Tibial artery (tissue), 4 donors: ENCODE results near the gene ZMIZ2.
A peak's percentile ranks its signal among the peaks of the same experiment; 100 is the strongest.
"Not testable (repeated sequence)": the region's sequence is repeated elsewhere in the genome, so short reads cannot be mapped to it uniquely, and the experiment has no call there.

ENCODE experiments used
- DNase-seq, 2 donors: peaks; one replicate each; pipeline ENCODE4 v3.0.0-alpha.2; 2019
- H3K27ac ChIP-seq, 2 donors: fragments of 200-600 bp; sonication (generic) in 1 of 2; 1 replicate in 1 of 2; 2 replicates in 1 of 2; pipeline ENCODE4 v1.5.1; 2018 to 2019; ENCODE audit warnings: mild to moderate bottlenecking in 1 of 2
- H3K27me3 ChIP-seq, 2 donors: fragments of 200-600 bp; sonication (generic) in 1 of 2; one replicate each; pipeline versions ENCODE4 v1.5.1 to v1.6.0; 2016 to 2019
- H3K36me3 ChIP-seq, 3 donors: fragments of 200-600 bp; sonication (generic) in 2 of 3; one replicate each; pipeline ENCODE4 v1.5.1; 2016 to 2019; ENCODE audit warnings: mild to moderate bottlenecking in 2 of 3
- H3K4me1 ChIP-seq, 4 donors: fragments of 200-600 bp; sonication (generic) in 2 of 4; 1 replicate in 3 of 4; 2 replicates in 1 of 4; pipeline ENCODE4 v1.5.1; 2016 to 2019
- H3K4me3 ChIP-seq, 2 donors: fragments of 200-600 bp; sonication (generic) in 1 of 2; 1 replicate in 1 of 2; 2 replicates in 1 of 2; pipeline ENCODE4 v1.5.1; 2018 to 2019; ENCODE audit warnings: mild to moderate bottlenecking in 2 of 2
- H3K9me3 ChIP-seq, 3 donors: fragments of 200-600 bp; sonication (generic) in 1 of 3; one replicate each; pipeline ENCODE4 v1.5.1; 2016 to 2019
- intact Hi-C: fragments of 100-400 bp; cut with DNase I; formaldehyde crosslinking; loops from one replicate; pipeline ENCODE4 v1.15.0; 2023; ENCODE audit warnings: low total_unique reads
- TF ChIP-seq, protein P1 (sequence below), 2 experiments: fragments of 200-600 bp in 1 of 2; fragments of 450-650 bp in 1 of 2; IDR thresholded peaks; one replicate each; pipeline ENCODE4 v1.5.1; 2017 to 2019; ENCODE audit warnings: antibody characterized with exemption in 2 of 2, mild to moderate bottlenecking in 1 of 2, moderate library complexity in 1 of 2

ZMIZ2 gene

DNA sequence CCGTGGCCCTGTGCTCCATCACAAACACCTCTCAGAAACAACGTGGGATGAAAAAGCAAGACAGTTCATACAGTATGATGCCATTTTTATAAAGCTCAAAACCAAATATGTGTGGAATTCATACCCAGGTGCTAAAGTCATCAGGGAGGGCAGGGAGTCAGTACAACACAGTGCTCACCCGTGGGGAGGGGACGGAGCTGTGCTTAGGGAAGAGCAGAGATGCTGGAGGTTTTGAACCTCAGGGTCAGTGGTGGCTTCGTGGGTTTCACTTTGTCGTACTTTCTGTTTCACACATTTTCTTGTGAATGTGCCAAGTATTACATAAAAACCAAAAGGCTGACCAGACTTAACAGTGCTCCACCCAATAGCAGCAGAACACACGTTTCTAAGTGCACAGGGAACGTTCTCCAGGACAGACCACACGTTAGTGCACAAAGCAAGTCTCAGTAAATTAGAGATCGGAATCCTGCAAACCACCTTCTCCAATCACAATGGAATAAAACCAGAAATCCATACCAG, 21.2 kb downstream of the ZMIZ2 start:
- intact Hi-C loops: no loop called here

DNA sequence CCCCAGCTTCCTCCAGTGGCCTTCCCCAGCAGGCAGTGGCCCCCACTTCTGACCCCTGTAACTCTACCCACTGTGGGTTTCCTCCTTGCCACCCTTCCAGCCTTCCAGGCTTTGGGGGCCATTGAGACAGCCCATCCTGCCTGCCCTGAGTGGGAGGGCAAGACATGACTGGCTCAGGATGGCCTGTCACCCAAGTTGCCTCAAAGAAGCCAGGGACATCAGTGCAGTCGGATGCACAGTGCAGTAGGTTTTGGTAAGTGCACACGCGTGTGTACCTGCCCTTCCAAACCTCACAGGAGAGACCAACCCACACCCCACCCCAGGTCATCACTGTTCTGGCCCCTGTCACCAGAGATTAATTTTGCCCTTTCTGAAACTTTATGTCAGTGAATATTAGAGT, 22.7 kb downstream of the ZMIZ2 start:
- TF ChIP-seq, protein P1, sequence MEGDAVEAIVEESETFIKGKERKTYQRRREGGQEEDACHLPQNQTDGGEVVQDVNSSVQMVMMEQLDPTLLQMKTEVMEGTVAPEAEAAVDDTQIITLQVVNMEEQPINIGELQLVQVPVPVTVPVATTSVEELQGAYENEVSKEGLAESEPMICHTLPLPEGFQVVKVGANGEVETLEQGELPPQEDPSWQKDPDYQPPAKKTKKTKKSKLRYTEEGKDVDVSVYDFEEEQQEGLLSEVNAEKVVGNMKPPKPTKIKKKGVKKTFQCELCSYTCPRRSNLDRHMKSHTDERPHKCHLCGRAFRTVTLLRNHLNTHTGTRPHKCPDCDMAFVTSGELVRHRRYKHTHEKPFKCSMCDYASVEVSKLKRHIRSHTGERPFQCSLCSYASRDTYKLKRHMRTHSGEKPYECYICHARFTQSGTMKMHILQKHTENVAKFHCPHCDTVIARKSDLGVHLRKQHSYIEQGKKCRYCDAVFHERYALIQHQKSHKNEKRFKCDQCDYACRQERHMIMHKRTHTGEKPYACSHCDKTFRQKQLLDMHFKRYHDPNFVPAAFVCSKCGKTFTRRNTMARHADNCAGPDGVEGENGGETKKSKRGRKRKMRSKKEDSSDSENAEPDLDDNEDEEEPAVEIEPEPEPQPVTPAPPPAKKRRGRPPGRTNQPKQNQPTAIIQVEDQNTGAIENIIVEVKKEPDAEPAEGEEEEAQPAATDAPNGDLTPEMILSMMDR (IDR thresholded peaks at IDR 0.05): no peak
- Histone ChIP-seq H3K27ac (no peak overlapping the region), H3K4me3 (no peak overlapping the region), H3K4me1 (peaks cover 0 to 38% (median 32%) of the 10 kb centered on the region in 4 donors), H3K27me3 (peaks cover 0 to 10% of the 10 kb centered on the region in 2 donors), H3K36me3 (peaks cover under 1 to 17% (median 10%) of the 10 kb centered on the region in 3 donors), H3K9me3 (no peaks in the 10 kb centered on the region)
- intact Hi-C loops: no loop called here
- no peak for DNase-seq

More for the DNA sequence above, 21.2 kb downstream of the ZMIZ2 start:
- Histone ChIP-seq H3K4me1 (peaks cover 0 to 38% (median 32%) of the 10 kb centered on the region in 4 donors), H3K36me3 (peaks cover 14 to 32% (median 26%) of the 10 kb centered on the region in 3 donors), H3K27me3 (no peaks in the 10 kb centered on the region), H3K9me3 (no peaks in the 10 kb centered on the region), H3K27ac (peak overlapping the region; percentile 56 to 73), H3K4me3 (peak overlapping the region in 1 of 2 donors; percentile 35)
- no peak for DNase-seq
- TF ChIP-seq, protein P1 (IDR thresholded peaks at IDR 0.05): no peak

DNA sequence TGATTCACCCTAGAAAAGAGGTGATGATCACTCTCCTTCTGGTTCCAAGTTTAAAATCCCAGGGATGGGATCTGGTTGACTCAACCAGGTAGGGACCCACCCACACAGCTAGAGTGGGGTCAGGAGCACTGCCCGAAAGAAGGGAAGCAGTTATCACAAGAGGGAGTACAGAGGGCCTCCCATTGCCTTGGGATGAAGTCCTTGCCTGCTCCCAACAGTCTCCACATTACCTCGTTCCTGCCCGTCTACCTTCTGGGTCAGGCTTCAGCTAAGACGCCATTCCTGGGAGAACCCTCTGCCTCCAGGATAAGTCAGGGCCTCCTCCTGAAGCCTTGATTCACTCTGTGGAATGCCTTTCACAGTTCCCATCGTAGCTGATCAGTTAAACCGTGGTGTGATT, 23.8 kb downstream of the ZMIZ2 start:
- no peak for DNase-seq
- peaks cover 0 to 13% of the 10 kb centered on the region in 2 donors for H3K27me3 ChIP-seq
- no peak overlapping the region for H3K4me3 ChIP-seq
- H3K4me1 ChIP-seq: peaks cover 0 to 35% (median 32%) of the 10 kb centered on the region in 4 donors
- intact Hi-C loops: no loop called here
- H3K9me3 ChIP-seq: no peaks in the 10 kb centered on the region
- H3K27ac ChIP-seq: no peak overlapping the region
- TF ChIP-seq, protein P1 (IDR thresholded peaks at IDR 0.05): no peak
- peaks cover 0 to 6% (median 6%) of the 10 kb centered on the region in 3 donors for H3K36me3 ChIP-seq

DNA sequence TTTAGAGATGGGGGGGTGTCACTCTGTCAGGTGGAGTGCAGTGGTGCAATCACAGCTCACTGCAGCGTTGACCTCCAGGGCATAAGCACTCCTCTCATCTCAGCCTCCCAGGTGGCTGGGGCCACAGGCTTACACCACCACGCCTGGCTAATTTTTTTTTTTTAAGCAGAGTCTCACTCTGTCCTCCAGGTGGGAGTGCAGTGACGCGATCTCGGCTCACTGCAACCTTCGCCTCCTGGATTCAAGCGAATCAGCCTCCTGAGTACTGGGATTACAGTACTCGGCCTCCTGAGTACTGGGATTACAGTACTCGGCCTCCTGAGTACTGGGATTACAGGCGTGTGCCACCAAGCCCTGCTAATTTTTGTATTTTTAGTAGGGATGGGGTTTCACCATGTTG, 24.2 kb downstream of the ZMIZ2 start:
- Histone ChIP-seq H3K36me3 (peaks cover 0 to 2% (median 1%) of the 10 kb centered on the region in 3 donors), H3K4me3 (no peak overlapping the region), H3K4me1 (peaks cover 0 to 31% (median 28%) of the 10 kb centered on the region in 4 donors), H3K9me3 (no peaks in the 10 kb centered on the region), H3K27me3 (peaks cover 0 to 13% of the 10 kb centered on the region in 2 donors), H3K27ac (no peak overlapping the region)
- TF ChIP-seq, protein P1 (IDR thresholded peaks at IDR 0.05): no peak
- intact Hi-C loops: no loop called here
- no peak for DNase-seq

DNA sequence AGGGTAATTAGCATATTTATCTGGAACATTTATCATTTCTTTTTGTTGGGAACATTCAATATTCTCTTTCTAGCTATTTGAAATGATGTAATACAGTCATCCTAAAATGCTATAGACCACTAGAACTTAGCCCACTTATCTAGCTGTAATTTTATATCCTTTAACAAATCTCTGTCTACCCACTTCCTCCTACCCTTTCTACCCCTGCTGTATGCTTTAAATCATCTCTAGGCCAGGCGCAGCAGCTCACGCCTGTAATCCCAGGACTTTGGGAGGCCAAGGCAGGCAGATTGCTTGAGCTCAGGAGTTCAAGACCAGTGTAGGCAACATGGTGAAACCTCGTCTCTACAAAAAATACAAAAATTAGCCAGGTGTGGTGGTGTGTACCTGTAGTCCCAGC, 25.8 kb downstream of the ZMIZ2 start:
- intact Hi-C loops: not testable (repeated sequence)

DNA sequence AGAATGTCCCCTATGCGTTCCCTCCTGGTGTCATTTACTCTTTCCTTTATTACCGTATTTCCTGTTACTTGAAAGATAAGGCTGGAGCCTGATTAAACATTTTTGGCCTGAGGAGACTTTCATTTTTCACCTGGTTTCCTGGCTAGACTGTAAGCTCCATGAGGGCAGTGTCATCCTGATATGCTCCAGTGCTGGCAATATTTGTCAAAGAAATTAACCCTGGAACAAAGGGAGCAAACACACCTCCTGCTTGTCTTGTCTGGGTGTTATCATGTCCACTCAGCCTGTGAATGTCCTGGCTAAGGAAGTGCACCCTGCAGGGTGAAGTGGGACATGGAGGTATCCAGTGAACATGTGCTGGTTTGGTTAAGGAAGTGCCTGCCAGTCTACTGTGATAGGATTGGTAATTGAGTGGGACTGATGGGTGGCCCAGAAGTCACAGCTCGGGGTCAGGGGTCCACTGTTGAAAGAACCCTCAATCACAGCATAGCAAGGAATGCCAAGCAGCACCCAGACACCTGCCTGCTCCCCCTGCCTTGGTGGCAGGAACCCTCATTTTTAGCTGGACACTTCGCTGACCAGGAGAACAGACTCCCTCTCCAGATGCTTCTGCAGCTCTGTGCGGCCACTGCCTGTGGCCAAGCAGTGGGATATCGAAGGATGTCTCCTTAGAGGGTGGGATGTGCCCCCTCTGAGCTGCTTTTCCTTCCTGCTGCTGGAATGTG, 26.9 kb downstream of the ZMIZ2 start:
- Histone ChIP-seq H3K4me3 (no peak overlapping the region), H3K27me3 (peaks cover 0 to 13% of the 10 kb centered on the region in 2 donors), H3K36me3 (no peaks in the 10 kb centered on the region), H3K27ac (no peak overlapping the region), H3K9me3 (no peaks in the 10 kb centered on the region), H3K4me1 (peaks cover 0 to 4% (median 2%) of the 10 kb centered on the region in 4 donors)
- TF ChIP-seq, protein P1 (IDR thresholded peaks at IDR 0.05): no peak
- no peak for DNase-seq
- intact Hi-C loops: no loop called here

More for the DNA sequence above, 25.8 kb downstream of the ZMIZ2 start:
- DNase-seq, H3K4me3 ChIP-seq, H3K27ac ChIP-seq, H3K9me3 ChIP-seq, H3K36me3 ChIP-seq: not testable (repeated sequence)
- Histone ChIP-seq H3K27me3 (peaks cover 0 to 13% of the 10 kb centered on the region in 2 donors), H3K4me1 (peaks cover 0 to 15% (median 12%) of the 10 kb centered on the region in 4 donors)
